ENCODE measurements around the gene TTYH3. TPM values are rescaled to one million over a fixed set of nuclear protein-coding genes. Genes with fewer than 3 reads are reported as not detected.
A peak's percentile ranks its signal among the peaks of the same experiment; 100 is the strongest.

TTYH3 gene
- total RNA-seq, 1 donor from 2014 or later = 51.7 TPM

DNA sequence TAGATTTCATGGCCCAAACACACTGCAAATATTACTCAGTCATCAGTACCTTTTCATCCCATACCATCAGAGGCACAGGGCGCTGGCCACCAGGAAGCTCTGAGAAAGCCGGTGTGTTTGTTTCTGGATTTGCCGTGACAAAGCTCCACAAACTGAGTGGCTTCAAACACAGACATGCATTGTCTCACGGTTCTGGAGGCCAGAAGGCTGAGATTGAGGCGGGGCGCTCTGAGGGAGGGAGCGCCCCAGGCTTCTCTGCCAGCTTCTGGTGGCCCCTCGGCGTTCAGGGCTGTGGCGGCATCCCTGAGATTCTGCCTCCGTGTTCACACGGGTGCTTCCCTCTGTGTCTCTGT lies 3.7 kb upstream of the TTYH3 start:
- DNase-seq (no peak), ATAC-seq (no peak)
- H3K36me3 ChIP-seq = no peaks in the 10 kb centered on the region
- intact Hi-C loops (cut with DNase I) = no loop called here
- TF ChIP-seq, protein P1, sequence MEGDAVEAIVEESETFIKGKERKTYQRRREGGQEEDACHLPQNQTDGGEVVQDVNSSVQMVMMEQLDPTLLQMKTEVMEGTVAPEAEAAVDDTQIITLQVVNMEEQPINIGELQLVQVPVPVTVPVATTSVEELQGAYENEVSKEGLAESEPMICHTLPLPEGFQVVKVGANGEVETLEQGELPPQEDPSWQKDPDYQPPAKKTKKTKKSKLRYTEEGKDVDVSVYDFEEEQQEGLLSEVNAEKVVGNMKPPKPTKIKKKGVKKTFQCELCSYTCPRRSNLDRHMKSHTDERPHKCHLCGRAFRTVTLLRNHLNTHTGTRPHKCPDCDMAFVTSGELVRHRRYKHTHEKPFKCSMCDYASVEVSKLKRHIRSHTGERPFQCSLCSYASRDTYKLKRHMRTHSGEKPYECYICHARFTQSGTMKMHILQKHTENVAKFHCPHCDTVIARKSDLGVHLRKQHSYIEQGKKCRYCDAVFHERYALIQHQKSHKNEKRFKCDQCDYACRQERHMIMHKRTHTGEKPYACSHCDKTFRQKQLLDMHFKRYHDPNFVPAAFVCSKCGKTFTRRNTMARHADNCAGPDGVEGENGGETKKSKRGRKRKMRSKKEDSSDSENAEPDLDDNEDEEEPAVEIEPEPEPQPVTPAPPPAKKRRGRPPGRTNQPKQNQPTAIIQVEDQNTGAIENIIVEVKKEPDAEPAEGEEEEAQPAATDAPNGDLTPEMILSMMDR (IDR thresholded peaks at IDR 0.05) = no peak
- peaks cover 21% of the 10 kb centered on the region for H3K4me1 ChIP-seq
- H3K27me3 ChIP-seq (ENCODE audit: low read depth) = no peaks in the 10 kb centered on the region
- H3K4me3 ChIP-seq = no peak overlapping the region
- H3K9me3 ChIP-seq = no peaks in the 10 kb centered on the region
- no peak overlapping the region for H3K27ac ChIP-seq

DNA sequence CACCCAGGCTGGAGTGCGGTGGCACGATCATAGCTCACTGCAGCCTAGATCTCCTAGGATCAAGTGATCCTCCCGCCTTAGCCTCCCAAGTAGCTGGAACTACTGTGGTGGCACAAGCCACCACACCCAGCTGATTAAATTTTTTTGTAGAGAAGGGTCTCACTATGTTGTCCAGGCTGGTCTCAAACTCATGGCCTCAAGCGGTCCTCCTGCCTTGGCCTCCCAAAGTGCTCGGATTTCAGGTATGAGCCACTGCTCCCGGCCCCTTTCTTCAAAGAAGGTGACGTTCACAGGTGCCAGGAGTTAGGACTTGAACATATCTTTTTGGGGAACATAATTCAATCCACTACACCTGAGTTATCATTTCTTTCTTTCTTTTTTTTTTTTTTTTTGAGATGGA lies 2.9 kb upstream of the TTYH3 start:
- Histone ChIP-seq H3K27me3 (ENCODE audit: low read depth) (no peaks in the 10 kb centered on the region), H3K36me3 (no peaks in the 10 kb centered on the region), H3K9me3 (no peaks in the 10 kb centered on the region), H3K27ac (no peak overlapping the region), H3K4me1 (peaks cover 21% of the 10 kb centered on the region), H3K4me3 (no peak overlapping the region)
- DNase-seq (no peak), ATAC-seq (no peak)
- TF ChIP-seq, protein P1 (IDR thresholded peaks at IDR 0.05) = no peak
- intact Hi-C loops (cut with DNase I) = no loop called here

DNA sequence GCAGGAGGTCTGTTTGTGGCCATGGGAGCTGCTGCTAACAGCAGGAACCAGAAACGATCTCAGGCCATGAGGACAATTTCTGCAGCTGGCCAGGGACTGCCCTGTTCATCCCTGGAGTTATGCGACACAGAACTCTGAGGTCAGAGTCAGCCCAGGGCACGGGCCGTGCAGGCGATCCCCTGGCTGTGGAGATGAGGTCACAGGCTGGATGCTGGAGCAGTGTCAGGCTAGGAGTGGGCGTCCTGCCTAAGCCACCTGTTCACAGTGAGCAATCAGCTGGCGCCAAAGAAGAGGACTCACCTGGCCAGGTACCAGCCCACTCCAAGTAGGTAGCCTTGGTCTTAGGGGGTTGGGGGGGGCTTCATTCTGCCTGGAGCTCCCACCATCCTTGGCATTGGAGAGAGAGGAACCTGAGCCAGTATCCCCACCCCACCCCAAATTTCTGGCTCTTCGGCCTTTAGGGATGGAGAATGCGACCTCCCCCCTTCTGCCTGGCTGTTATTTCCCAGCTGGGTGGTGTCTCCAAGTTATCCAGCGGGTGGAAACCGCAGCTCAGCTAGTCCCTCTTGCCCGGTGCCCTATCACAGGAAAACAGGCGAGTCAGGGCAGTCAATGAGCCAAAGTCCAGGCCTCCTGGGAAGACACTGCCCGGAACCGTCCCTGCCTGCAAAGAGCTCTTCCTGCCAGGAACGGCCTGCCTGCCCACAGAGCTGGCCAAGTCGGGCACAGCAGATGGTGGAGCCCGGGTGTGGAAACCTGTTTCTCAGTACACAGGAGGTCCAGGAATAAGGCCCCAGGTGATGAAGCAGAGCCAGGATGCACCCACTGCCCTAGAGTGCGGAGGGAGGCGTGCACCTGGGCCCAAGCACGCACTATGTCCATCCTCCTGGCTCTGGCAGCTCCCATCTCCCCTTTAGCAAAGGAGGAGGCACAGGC lies 1.8 kb upstream of the TTYH3 start:
- no peak overlapping the region for H3K27ac ChIP-seq
- peaks cover 29% of the 10 kb centered on the region for H3K4me1 ChIP-seq
- no peaks in the 10 kb centered on the region for H3K9me3 ChIP-seq
- H3K4me3 ChIP-seq = no peak overlapping the region
- H3K27me3 ChIP-seq (ENCODE audit: low read depth) = no peaks in the 10 kb centered on the region
- intact Hi-C loops (cut with DNase I) = no loop called here
- ATAC-seq = no peak
- H3K36me3 ChIP-seq = no peaks in the 10 kb centered on the region
- no peak for DNase-seq
- TF ChIP-seq, protein P1 (IDR thresholded peaks at IDR 0.05) = no peak

DNA sequence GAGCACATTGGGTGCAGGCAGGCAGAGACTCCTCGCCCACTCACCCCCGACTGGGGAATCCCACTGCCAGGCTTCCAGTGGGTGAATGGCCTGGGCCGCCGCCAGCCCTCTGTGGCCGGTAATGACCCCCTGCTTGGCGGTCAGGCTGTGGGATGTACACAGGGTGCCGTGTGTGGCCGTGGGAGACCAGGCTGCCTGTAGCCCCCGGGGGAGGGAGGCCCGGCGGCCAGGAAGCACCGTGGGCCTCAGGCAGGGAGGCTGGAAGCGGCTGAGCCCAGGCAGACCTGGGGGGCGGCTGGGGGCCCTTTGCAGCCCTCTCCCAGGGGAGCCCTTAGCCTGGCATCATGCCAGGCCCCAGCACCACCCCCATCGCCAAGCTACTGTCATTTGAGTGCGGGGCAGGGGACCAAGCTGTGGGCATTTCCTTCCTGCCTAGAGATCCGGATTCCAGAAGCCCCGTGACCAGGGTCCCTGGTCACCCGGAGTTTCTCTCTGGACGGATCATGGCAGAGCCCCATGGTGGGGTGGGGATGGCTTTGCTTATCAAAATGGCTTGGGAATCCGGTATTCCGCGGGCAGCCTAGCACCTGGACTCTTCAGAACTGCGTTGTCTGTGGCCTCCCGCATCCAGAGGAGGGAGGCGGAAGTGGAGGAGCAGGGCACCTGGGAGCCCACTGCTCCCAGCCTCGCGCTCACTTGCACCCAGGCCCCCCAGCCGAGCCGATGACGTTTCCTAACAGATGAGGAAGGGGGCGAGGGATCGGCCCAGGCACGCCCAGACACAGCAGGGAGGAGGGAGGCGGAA lies 1.1 kb downstream of the TTYH3 start:
- H3K4me3 ChIP-seq = peak overlapping the region; percentile 91
- intact Hi-C loops (cut with DNase I) = no loop called here
- H3K27ac ChIP-seq = peak overlapping the region; percentile 87
- peak; percentile 81 for DNase-seq
- TF ChIP-seq, protein P1 (IDR thresholded peaks at IDR 0.05) = no peak
- H3K27me3 ChIP-seq (ENCODE audit: low read depth) = no peaks in the 10 kb centered on the region
- H3K4me1 ChIP-seq = peaks cover 58% of the 10 kb centered on the region
- peak; percentile 34 to 39 for ATAC-seq
- no peaks in the 10 kb centered on the region for H3K36me3 ChIP-seq
- no peaks in the 10 kb centered on the region for H3K9me3 ChIP-seq

DNA sequence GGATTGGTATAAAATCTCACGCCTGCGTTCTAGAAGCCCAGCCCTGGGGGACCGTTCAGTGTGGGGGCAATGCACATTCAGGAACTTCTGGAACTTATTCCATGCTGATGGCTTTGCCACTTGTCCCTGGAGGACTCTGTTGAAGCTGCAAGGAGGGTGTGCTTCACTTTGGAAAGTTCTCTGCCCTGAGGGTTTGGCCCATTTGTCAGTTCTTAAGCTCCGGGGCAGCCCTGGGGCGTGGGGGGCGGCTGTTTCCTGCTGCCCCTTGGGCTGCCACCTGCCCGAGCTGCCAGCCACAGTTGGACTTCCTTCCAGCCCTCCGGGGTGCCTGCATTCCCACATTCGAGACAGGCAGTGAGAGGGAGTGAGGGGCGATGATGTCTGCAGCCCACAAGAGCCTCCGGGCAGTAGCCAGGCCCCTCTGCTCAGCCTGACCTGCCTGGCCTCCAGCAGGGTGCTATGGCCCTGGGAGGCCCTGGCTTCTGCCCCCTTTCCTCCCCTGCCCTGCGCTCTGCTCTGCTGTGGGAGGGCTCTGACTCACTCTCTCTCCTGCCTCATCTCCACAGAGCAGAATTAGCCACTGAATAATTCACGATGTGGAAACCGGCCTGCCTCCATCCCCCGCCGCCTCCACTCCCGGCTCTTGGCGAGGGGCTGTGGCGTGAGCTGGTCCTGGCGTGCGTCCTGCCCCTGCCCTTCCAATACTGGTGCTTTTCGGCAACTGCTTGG lies 1.9 kb downstream of the TTYH3 start:
- Histone ChIP-seq H3K9me3 (no peaks in the 10 kb centered on the region), H3K4me3 (peak overlapping the region; percentile 91), H3K27ac (peak overlapping the region; percentile 87), H3K36me3 (no peaks in the 10 kb centered on the region), H3K4me1 (peaks cover 66% of the 10 kb centered on the region), H3K27me3 (ENCODE audit: low read depth) (no peaks in the 10 kb centered on the region)
- DNase-seq (no peak), ATAC-seq (peak; percentile 33 to 49)
- intact Hi-C loops (cut with DNase I) = no loop called here
- TF ChIP-seq, protein P1 (IDR thresholded peaks at IDR 0.05) = no peak
